HL-60 (cell line): Measurements from ENCODE around the gene EPHB2.

Experiments
- POLR2AphosphoS5 ChIP-seq: IDR thresholded peaks from 2 replicates; pipeline ENCODE4 v1.6.1; 2012; ENCODE audit warnings: low read depth
- REST ChIP-seq: IDR thresholded peaks from 2 replicates; pipeline ENCODE4 v1.6.1; 2012; ENCODE audit warnings: low read depth; ENCODE audit not compliant: insufficient replicate concordance
- TF ChIP-seq, protein P1 (sequence below): IDR thresholded peaks from one replicate; pipeline ENCODE4 v1.5.1; 2011; ENCODE audit warnings: low read length, control low read depth, inconsistent platforms; ENCODE audit not compliant: insufficient read depth

GRCh38 chr1:22836850-22837249, 126.2 kb downstream of the EPHB2 start:
- TF ChIP-seq, protein P1, sequence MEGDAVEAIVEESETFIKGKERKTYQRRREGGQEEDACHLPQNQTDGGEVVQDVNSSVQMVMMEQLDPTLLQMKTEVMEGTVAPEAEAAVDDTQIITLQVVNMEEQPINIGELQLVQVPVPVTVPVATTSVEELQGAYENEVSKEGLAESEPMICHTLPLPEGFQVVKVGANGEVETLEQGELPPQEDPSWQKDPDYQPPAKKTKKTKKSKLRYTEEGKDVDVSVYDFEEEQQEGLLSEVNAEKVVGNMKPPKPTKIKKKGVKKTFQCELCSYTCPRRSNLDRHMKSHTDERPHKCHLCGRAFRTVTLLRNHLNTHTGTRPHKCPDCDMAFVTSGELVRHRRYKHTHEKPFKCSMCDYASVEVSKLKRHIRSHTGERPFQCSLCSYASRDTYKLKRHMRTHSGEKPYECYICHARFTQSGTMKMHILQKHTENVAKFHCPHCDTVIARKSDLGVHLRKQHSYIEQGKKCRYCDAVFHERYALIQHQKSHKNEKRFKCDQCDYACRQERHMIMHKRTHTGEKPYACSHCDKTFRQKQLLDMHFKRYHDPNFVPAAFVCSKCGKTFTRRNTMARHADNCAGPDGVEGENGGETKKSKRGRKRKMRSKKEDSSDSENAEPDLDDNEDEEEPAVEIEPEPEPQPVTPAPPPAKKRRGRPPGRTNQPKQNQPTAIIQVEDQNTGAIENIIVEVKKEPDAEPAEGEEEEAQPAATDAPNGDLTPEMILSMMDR: no peak
- TF ChIP-seq POLR2AphosphoS5 (no peak), REST (no peak)
